OCI-LY3 (cell line): ENCODE data around the gene OBSCN.

Experiments used
- H2AFZ ChIP-seq: fragments of 200-600, 300-600 bp; shearing (Covaris generic); 2 replicates; pipeline ENCODE4 v1.6.0; 2014; ENCODE audit warnings: antibody characterized with exemption, low read depth, low read length
- H3K27ac ChIP-seq: fragments of 200-600, 300-600 bp; sonication (generic); 2 replicates; pipeline ENCODE4 v1.5.1; 2014; ENCODE audit warnings: mild to moderate bottlenecking, low read length, moderate library complexity, mixed read lengths
- H3K27me3 ChIP-seq: fragments of 200-600, 300-600 bp; sonication (generic); 2 replicates; pipeline ENCODE4 v1.6.1; 2014; ENCODE audit warnings: low read depth, low read length, mixed read lengths
- H3K36me3 ChIP-seq: fragments of 200-600, 300-600 bp; sonication (generic); replicated peaks from 2 replicates; pipeline ENCODE3; 2014; ENCODE audit warnings: low read depth, low read length, mixed read lengths
- H3K4me1 ChIP-seq: fragments of 300-600, 200-600 bp; sonication (generic); 2 replicates; pipeline ENCODE4 v1.6.1; 2014; ENCODE audit warnings: low read length, mixed read lengths
- H3K4me2 ChIP-seq: fragments of 200-600, 300-600 bp; sonication (generic); 2 replicates; pipeline ENCODE4 v1.6.1; 2014; ENCODE audit warnings: low read length, mixed read lengths
- H3K4me3 ChIP-seq: fragments of 300-600, 200-600 bp; sonication (generic); 2 replicates; pipeline ENCODE4 v1.5.1; 2014; ENCODE audit warnings: antibody characterized with exemption, mild to moderate bottlenecking, low read length, moderate library complexity
- H3K79me2 ChIP-seq: fragments of 300-600, 200-600 bp; shearing (Covaris generic); 2 replicates; pipeline ENCODE4 v1.6.1; 2014; ENCODE audit warnings: mild to moderate bottlenecking, low read length, mixed read lengths
- H3K9ac ChIP-seq: fragments of 300-600, 200-600 bp; shearing (Covaris generic); 2 replicates; pipeline ENCODE4 v1.6.0; 2014; ENCODE audit warnings: mild to moderate bottlenecking, low read length, moderate library complexity
- H3K9me3 ChIP-seq: fragments of 200-600, 300-600 bp; shearing (Covaris generic); 2 replicates; pipeline ENCODE4 v1.6.1; 2014; ENCODE audit warnings: low read length, mixed read lengths; ENCODE audit not compliant: insufficient read depth
- H4K20me1 ChIP-seq: fragments of 200-600, 300-600 bp; sonication (generic); 2 replicates; pipeline ENCODE4 v1.6.1; 2016; ENCODE audit warnings: low read length, mixed read lengths; ENCODE audit not compliant: insufficient read depth
- CTCF ChIP-seq: fragments of 200-600, 300-600 bp; sonication (generic); IDR thresholded peaks from 2 replicates; pipeline ENCODE4 v1.5.1; 2014; ENCODE audit warnings: antibody characterized with exemption, low read length, low read depth
- EZH2phosphoT487 ChIP-seq: fragments of 200-600 bp; shearing (Covaris generic); IDR thresholded peaks from 2 replicates; pipeline ENCODE4 v1.6.1; 2018; ENCODE audit warnings: antibody characterized with exemption, mixed run types, low read depth

Gene OBSCN

GRCh38 chr1:228215663-228216116 lies 7.8 kb downstream of the OBSCN start:
- no peak for TF ChIP-seq CTCF
- TF ChIP-seq EZH2phosphoT487 = no peak

GRCh38 chr1:228216371-228217320 lies 8.8 kb downstream of the OBSCN start:
- Histone ChIP-seq H3K9ac (no peak overlapping the region), H3K4me3 (no peak overlapping the region), H3K79me2 (no peaks in the 10 kb centered on the region), H3K27ac (no peak overlapping the region), H3K36me3 (no peaks in the 10 kb centered on the region), H3K4me1 (no peaks in the 10 kb centered on the region), H4K20me1 (no peaks in the 10 kb centered on the region), H3K27me3 (no peaks in the 10 kb centered on the region), H3K9me3 (no peaks in the 10 kb centered on the region), H2AFZ (no peak overlapping the region), H3K4me2 (no peak overlapping the region)
- TF ChIP-seq EZH2phosphoT487 = no peak

More at GRCh38 chr1:228215663-228216116, 7.8 kb downstream of the OBSCN start:
- H2AFZ ChIP-seq = no peak overlapping the region
- no peak overlapping the region for H3K4me2 ChIP-seq
- H3K27ac ChIP-seq = no peak overlapping the region
- H3K36me3 ChIP-seq = no peaks in the 10 kb centered on the region
- H3K4me3 ChIP-seq = no peak overlapping the region
- H3K4me1 ChIP-seq = no peaks in the 10 kb centered on the region
- H3K9me3 ChIP-seq = no peaks in the 10 kb centered on the region
- H3K79me2 ChIP-seq = no peaks in the 10 kb centered on the region
- H3K9ac ChIP-seq = no peak overlapping the region
- no peaks in the 10 kb centered on the region for H4K20me1 ChIP-seq
- H3K27me3 ChIP-seq = no peaks in the 10 kb centered on the region

- H4K20me1 ChIP-seq = no peaks in the 10 kb centered on the region
- H3K27ac ChIP-seq = no peak overlapping the region
- peaks cover 3% of the 10 kb centered on the region; the same call in 1 of the 2 replicates for H3K27me3 ChIP-seq
- no peak overlapping the region for H2AFZ ChIP-seq
- H3K79me2 ChIP-seq = no peaks in the 10 kb centered on the region
- no peak overlapping the region for H3K4me3 ChIP-seq
- H3K4me1 ChIP-seq = no peaks in the 10 kb centered on the region
- H3K36me3 ChIP-seq = no peaks in the 10 kb centered on the region
- H3K9me3 ChIP-seq = no peaks in the 10 kb centered on the region
- no peak for TF ChIP-seq CTCF
- TF ChIP-seq EZH2phosphoT487 = no peak
- H3K9ac ChIP-seq = no peak overlapping the region
- no peak overlapping the region for H3K4me2 ChIP-seq
Measured at GRCh38 chr1:228217551-228218344, 9.9 kb downstream of the OBSCN start.

GRCh38 chr1:228218513-228219244 lies 10.8 kb downstream of the OBSCN start:
- H3K27ac ChIP-seq = no peak overlapping the region
- no peaks in the 10 kb centered on the region for H3K79me2 ChIP-seq
- no peak overlapping the region for H3K9ac ChIP-seq
- H3K4me2 ChIP-seq = no peak overlapping the region
- H3K4me1 ChIP-seq = no peaks in the 10 kb centered on the region
- H4K20me1 ChIP-seq = no peaks in the 10 kb centered on the region
- no peaks in the 10 kb centered on the region for H3K9me3 ChIP-seq
- H2AFZ ChIP-seq = no peak overlapping the region
- H3K27me3 ChIP-seq = peaks cover 6% of the 10 kb centered on the region; the same call in 1 of the 2 replicates
- no peaks in the 10 kb centered on the region for H3K36me3 ChIP-seq
- H3K4me3 ChIP-seq = no peak overlapping the region
- no peak for TF ChIP-seq EZH2phosphoT487
- no peak for TF ChIP-seq CTCF
